GM19452 (cell line): Measurements from ENCODE around the gene TMEM140.
A peak's percentile ranks its signal among the peaks of the same experiment; 100 is the strongest.
"Not testable (repeated sequence)": the region's sequence is repeated elsewhere in the genome, so short reads cannot be mapped to it uniquely, and the experiment has no call there.

ENCODE experiments used
- ATAC-seq: cut with Tn5 transposase; IDR thresholded peaks from one replicate; pipeline ENCODE4 v1.9.1; 2021; ENCODE audit not compliant: unreplicated experiment

TMEM140 gene

GRCh38 chr7:135147899-135148721 is at the start of gene TMEM140:
Gene TMEM140 (plus strand): TSS chr7:135148072. CDS start chr7:135164442, 16,370 bp downstream.
- peak; percentile 69 for ATAC-seq

- no peak for ATAC-seq
Measured at GRCh38 chr7:135098391-135098790, 49.5 kb upstream of the TMEM140 start.

GRCh38 chr7:135100856-135101255 is 47.0 kb upstream of the TMEM140 start:
- ATAC-seq = no peak

GRCh38 chr7:135102372-135102771 is 45.5 kb upstream of the TMEM140 start:
- ATAC-seq = peak; percentile 96

DNA sequence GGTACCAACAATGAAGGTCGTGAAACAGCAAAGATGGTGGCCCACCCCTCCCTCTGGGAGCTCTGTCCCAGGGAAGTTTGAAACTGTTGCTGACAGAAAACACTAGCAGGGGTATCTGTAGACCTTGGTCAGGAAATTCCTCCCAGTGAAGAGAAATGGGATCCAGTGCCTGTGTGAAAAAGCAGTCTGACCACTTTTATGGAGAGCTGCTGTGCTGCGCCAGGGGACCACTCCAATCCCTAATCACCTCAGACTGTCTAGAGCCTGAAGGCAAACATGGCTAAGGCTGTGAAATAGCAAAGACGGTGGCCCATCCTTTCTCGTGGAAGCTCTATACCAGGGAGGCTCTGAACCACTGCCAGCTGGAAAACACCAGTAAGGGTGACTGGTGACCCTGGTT is 38.3 kb upstream of the TMEM140 start:
- ATAC-seq = no peak

- no peak for ATAC-seq
Measured at GRCh38 chr7:135109976-135110375, 37.9 kb upstream of the TMEM140 start.

DNA sequence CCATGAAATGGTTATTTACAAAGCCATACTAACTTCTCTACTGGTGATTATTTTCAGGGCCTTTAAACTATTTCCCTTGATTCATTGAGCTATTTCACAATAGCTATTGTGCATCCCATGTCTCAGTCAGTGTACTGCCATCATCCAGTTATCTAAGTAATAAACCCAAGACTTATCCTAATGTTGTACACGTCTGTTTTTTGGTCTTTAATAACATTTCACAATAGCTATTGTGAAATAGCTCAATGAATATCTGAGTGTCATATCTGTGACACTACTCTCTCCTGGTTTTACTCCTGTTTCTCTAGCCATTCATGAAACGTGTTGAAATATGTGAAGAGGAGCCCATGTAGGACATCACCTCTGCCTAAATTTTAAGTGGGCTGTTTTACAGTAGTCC is 36.5 kb upstream of the TMEM140 start:
- no peak for ATAC-seq

- ATAC-seq = no peak
Measured at GRCh38 chr7:135114622-135115021, 33.2 kb upstream of the TMEM140 start.

DNA sequence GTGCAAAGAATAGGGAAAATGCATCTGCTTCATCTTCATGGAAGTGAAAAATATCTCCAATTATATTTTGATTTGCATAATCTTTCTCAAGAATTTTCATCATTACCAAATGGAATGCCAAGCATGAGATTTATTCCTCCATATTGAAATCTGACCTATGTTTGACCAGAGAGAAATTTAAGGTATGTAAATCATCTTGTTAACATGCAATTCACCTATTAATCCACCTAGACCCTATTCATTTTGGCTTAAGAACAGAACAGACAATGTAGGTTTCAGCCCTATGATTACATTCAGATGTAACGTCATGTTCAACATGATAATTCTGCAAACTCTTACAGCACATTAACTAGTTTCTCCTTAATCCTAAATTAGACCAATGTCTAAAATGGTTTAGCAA is 30.8 kb upstream of the TMEM140 start:
- no peak for ATAC-seq

- no peak for ATAC-seq
Measured at GRCh38 chr7:135121868-135122267, 26.0 kb upstream of the TMEM140 start.

- not testable (repeated sequence) for ATAC-seq
Measured at GRCh38 chr7:135124631-135125030, 23.2 kb upstream of the TMEM140 start.

- ATAC-seq = no peak
Measured at GRCh38 chr7:135128931-135129330, 18.9 kb upstream of the TMEM140 start.

- no peak for ATAC-seq
Measured at GRCh38 chr7:135129579-135129978, 18.3 kb upstream of the TMEM140 start.

DNA sequence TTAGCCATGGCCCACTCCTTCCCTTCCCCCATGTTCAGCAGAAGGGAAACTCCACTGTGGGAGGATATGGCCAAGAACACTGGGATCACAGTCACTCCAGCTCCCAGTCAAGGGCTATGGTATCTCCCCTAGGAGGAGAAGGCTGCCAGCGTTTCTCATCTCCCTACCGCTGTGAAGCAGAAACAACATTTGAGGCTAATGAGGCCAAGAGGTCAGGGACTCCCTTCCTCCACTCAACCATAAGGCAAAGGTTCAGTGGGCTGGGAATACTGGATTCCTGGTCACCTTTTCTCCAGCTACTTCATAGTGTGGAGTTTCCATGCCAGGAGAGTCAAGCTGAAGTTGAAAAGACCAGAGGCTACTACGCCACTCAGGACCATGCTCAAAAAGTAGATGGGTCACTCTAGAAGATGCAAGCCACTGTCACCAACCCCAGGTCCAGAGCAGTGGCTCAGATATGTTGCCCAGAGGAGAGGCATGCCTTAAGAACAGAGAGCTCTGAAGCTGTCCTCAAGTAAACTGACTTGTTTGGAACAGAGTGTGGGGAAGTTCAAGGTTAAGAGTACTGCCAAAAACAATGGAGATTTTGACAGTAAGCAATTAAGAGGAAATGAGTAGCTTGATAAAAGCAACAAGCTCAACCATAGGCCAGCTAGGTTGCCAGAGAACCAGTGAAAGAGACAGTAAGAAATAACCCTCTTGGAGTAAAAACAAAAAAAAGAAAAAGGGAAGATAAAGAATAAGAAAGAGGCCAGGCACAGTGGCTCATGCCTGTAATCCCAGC is 3.8 kb upstream of the TMEM140 start:
- no peak for ATAC-seq

DNA sequence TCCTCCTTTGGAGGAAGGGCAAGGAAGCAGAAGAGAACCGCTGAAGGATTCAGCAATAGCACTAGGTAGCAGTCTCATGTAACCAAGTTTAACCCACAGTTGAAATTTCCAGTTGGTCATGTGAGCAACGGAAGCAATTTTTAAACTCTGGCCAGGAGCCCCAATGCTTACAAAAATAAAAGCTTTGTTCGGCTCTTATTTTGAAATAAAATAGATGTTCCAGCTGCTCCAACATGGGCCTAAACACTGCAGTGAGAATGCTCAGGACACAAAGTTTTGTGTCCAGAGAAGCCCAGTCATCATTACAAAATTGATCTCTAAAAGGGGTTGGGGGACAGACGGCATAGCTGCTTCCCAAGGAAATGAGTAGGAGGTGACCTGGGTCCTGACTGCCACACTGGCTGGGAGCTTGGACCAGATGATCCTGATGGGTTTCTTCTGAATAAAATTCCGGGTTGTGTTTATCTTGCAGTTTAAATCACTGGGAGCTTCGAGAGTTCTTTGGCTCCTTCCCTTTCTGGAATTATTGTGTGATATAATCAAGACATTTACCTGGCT is 452 bp upstream of the TMEM140 start:
- peak; percentile 11 for ATAC-seq

DNA sequence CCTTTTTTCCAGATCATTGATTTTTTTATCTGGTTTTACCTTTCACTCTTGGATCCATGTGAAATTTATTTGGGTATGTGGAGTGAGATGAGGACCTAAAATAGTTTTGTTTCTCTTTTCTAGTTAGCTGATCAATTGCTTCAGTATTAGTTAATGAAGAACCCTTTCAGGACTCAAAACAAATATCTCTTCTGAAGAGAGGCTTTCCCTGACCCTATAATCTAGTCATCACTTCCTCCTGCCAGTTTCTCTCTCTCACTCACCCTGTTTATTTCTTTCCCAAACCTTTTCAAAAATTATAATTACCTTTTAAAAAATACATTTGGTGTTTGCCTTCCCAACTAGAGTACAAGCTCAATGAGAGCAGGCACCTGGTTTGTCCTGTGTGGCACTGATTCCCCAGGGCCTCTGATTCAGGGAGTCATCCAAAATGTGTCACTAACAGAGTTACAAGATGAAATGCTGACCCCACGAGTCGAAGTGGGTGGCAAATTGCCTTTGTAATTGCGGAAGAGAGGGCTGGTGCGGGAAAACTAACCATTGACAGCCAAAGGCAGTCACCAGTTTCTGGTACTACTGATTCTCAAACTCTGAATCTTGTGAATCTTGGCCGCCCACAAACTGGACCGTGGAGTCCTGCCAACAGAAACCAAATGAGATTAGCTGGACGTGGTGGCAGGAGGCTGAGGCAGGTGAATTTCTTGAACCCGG is 2.4 kb downstream of the TMEM140 start:
- no peak for ATAC-seq

- ATAC-seq = no peak
Measured at GRCh38 chr7:135151132-135151531, 3.3 kb downstream of the TMEM140 start.

DNA sequence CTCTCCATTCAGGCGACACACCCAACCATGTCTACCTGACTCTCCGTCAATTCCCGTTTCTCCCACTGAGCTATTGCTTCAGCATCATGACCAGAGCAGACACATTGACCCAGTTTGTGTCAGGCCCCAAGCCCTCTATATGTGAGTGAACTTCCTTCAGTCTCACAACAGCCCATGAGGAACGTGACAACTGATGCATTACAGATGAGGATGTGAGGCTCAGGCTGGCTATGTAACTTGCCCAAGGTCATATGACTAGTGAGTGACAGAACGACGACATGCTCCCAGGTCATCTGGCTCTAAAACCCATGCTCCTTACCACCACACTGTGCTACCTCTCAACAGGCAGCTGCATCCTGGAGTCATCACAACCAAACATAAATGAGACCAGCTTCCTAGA is 3.7 kb downstream of the TMEM140 start:
- ATAC-seq = no peak

GRCh38 chr7:135152442-135152841 is 4.6 kb downstream of the TMEM140 start:
- no peak for ATAC-seq

GRCh38 chr7:135154734-135155133 is 6.9 kb downstream of the TMEM140 start:
- no peak for ATAC-seq

- no peak for ATAC-seq
Measured at GRCh38 chr7:135156290-135156689, 8.4 kb downstream of the TMEM140 start.
